GM12891 (cell line): ENCODE results near the gene ROGDI.

Experiments used
- POLR2A ChIP-seq: IDR thresholded peaks from 2 replicates; pipeline ENCODE4 v1.6.1; 2011; ENCODE audit warnings: low read depth, low read length, control low read depth
- POLR2AphosphoS5 ChIP-seq: IDR thresholded peaks from 2 replicates; pipeline ENCODE4 v1.6.1; 2011; ENCODE audit warnings: low read depth, low read length, control low read depth
- POU2F2 ChIP-seq: IDR thresholded peaks from 2 replicates; pipeline ENCODE4 v1.6.1; 2011; ENCODE audit warnings: low read depth, mild to moderate bottlenecking, control low read depth, low read length, moderate library complexity
- SPI1 ChIP-seq: IDR thresholded peaks from 2 replicates; pipeline ENCODE4 v1.6.1; 2011; ENCODE audit warnings: low read depth, low read length, control low read depth
- TAF1 ChIP-seq: IDR thresholded peaks from 2 replicates; pipeline ENCODE4 v1.6.1; 2011; ENCODE audit warnings: low read depth, low read length, control low read depth

DNA sequence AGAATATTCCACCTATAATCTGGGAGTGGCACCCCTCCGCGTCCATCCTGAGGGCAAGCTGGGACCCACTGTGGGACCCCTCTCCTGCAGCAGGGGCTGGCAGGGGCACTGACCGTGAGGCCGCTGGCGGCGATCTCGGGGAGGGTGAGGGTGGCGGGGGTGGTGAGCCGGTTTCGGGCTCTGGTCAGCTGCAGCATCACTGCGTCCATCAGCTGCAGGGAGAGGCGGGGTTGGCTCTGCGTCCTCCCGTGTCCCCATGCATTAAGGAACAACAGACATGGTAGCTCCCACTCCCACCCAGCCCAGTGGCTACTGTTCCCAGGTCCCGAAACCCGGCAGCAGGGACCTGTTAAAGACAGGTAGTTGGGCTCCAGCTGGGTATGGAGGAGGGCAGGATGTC is 4.0 kb downstream of the ROGDI start:
- TF ChIP-seq POLR2AphosphoS5 (no peak), POLR2A (no peak), POU2F2 (no peak), TAF1 (no peak), SPI1 (no peak)
